Pericardium fibroblast (primary cell): ENCODE data around the gene UBLCP1. TPM values are rescaled to one million over a fixed set of nuclear protein-coding genes. Genes with fewer than 3 reads are reported as not detected.

ENCODE experiments used
- total RNA-seq: library from RNA; depleted of rRNA; stranded (reverse); fragments of >200 nt; gene quantifications from 2 replicates; pipeline ENCODE4 v1.2.3, GENCODE V29; 2015

Gene UBLCP1, protein sequence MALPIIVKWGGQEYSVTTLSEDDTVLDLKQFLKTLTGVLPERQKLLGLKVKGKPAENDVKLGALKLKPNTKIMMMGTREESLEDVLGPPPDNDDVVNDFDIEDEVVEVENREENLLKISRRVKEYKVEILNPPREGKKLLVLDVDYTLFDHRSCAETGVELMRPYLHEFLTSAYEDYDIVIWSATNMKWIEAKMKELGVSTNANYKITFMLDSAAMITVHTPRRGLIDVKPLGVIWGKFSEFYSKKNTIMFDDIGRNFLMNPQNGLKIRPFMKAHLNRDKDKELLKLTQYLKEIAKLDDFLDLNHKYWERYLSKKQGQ
- 23.6 and 30.0 TPM in 2 replicates for total RNA-seq

DNA sequence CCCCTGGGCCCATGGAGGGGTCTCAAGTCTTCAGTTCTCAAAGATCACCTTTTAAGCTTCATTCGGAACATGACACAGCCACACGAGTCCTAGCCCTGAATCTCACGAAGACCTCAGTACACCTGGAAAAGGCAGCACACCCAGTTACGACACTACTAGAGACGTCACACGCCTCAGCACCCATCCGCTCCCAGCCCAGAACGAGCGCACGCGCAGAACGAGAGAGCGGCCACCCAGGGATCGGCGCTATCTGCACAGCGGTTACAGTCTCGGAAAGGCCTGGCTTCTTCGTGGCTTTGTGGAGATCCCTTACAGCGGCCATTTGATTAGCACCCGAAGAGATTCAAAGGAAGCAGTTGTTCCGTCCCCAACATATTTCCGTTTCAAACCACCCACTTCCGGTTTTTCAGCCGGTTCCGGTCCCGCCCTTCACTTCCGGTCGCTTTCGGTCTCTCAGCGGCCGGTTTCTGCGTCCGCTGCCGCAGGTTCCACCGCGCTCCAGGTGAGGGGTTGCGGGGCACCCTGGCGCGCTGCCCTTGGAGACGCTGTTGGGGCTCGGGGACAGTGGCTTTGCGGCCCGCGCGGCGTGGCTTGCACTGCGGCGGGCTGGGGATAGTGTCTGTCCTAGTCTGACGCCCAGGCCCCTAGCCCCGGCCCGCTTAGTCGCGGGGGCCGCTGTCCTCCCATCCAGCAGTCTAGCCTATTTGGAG, at the start of gene UBLCP1:
TSS of gene UBLCP1 (plus strand) at position 432 of the 710 bp plus-strand sequence. CDS start 5,626 bp downstream, outside the sequence.

GRCh38 chr5:159330131-159330800, 67.2 kb downstream of the UBLCP1 start, which contains the start of gene IL12B:
Gene IL12B, minus strand, starts transcription at chr5:159330487. Its CDS starts 3,705 bp downstream, at chr5:159326782.

Other genes with a start within 250 kb of the UBLCP1 start
- 11.3 and 22.3 TPM in 2 replicates for gene EBF1, start 163.4 kb upstream of the UBLCP1 start, total RNA-seq
- 31.0 and 42.7 TPM in 2 replicates for gene RNF145, start 53.7 kb upstream of the UBLCP1 start, total RNA-seq
- not detected in 2 replicates for gene IL12B, start 67.2 kb downstream of the UBLCP1 start, total RNA-seq